Measurements from ENCODE around the gene MUCL3. TPM values are rescaled to one million over a fixed set of nuclear protein-coding genes. Genes with fewer than 3 reads are reported as not detected.
A peak's percentile ranks its signal among the peaks of the same experiment; 100 is the strongest.

Gene MUCL3
- total RNA-seq, 1 donor from 2014 or later = not detected

- peaks cover 11% of the 10 kb centered on the region for H3K4me1 Mint-ChIP-seq (ENCODE audit: unreplicated experiment)
- no peak for TF ChIP-seq CTCF (IDR thresholded peaks at IDR 0.05)
- H3K27me3 Mint-ChIP-seq (ENCODE audit: unreplicated experiment) = peaks cover 2% of the 10 kb centered on the region
- DNase-seq (ENCODE audit: extremely low spot score, unreplicated experiment) = no peak
- no peak overlapping the region for H3K4me3 Mint-ChIP-seq (ENCODE audit: unreplicated experiment)
- no peaks in the 10 kb centered on the region for H3K9me3 Mint-ChIP-seq (ENCODE audit: unreplicated experiment)
- no peak overlapping the region for H3K27ac Mint-ChIP-seq (ENCODE audit: unreplicated experiment)
- no peaks in the 10 kb centered on the region for H3K36me3 Mint-ChIP-seq (ENCODE audit: unreplicated experiment)
These were observed 1.3 kb upstream of the MUCL3 start for GRCh38 chr6:30939473-30939872.

GRCh38 chr6:30942338-30943060 is 1.7 kb downstream of the MUCL3 start:
- Mint-ChIP-seq H3K9me3 (ENCODE audit: unreplicated experiment) (no peaks in the 10 kb centered on the region), H3K27me3 (ENCODE audit: unreplicated experiment) (peaks cover 5% of the 10 kb centered on the region), H3K4me1 (ENCODE audit: unreplicated experiment) (peaks cover 11% of the 10 kb centered on the region), H3K36me3 (ENCODE audit: unreplicated experiment) (no peaks in the 10 kb centered on the region), H3K27ac (ENCODE audit: unreplicated experiment) (no peak overlapping the region), H3K4me3 (ENCODE audit: unreplicated experiment) (no peak overlapping the region)
- no peak for DNase-seq (ENCODE audit: extremely low spot score, unreplicated experiment)
- peak; percentile 63 for TF ChIP-seq CTCF (IDR thresholded peaks at IDR 0.05)

GRCh38 chr6:30944051-30944450 is 3.3 kb downstream of the MUCL3 start:
- H3K27ac Mint-ChIP-seq (ENCODE audit: unreplicated experiment) = no peak overlapping the region
- no peak for TF ChIP-seq CTCF (IDR thresholded peaks at IDR 0.05)
- no peaks in the 10 kb centered on the region for H3K9me3 Mint-ChIP-seq (ENCODE audit: unreplicated experiment)
- no peak for DNase-seq (ENCODE audit: extremely low spot score, unreplicated experiment)
- peaks cover 20% of the 10 kb centered on the region for H3K27me3 Mint-ChIP-seq (ENCODE audit: unreplicated experiment)
- H3K4me3 Mint-ChIP-seq (ENCODE audit: unreplicated experiment) = no peak overlapping the region
- no peaks in the 10 kb centered on the region for H3K36me3 Mint-ChIP-seq (ENCODE audit: unreplicated experiment)
- peaks cover 11% of the 10 kb centered on the region for H3K4me1 Mint-ChIP-seq (ENCODE audit: unreplicated experiment)

GRCh38 chr6:30945281-30945680 is 4.5 kb downstream of the MUCL3 start:
- Mint-ChIP-seq H3K36me3 (ENCODE audit: unreplicated experiment) (no peaks in the 10 kb centered on the region), H3K27me3 (ENCODE audit: unreplicated experiment) (peaks cover 31% of the 10 kb centered on the region), H3K27ac (ENCODE audit: unreplicated experiment) (no peak overlapping the region), H3K4me1 (ENCODE audit: unreplicated experiment) (peaks cover 11% of the 10 kb centered on the region), H3K9me3 (ENCODE audit: unreplicated experiment) (no peaks in the 10 kb centered on the region), H3K4me3 (ENCODE audit: unreplicated experiment) (no peak overlapping the region)
- TF ChIP-seq CTCF (IDR thresholded peaks at IDR 0.05) = no peak
- no peak for DNase-seq (ENCODE audit: extremely low spot score, unreplicated experiment)

- Mint-ChIP-seq H3K4me3 (ENCODE audit: unreplicated experiment) (no peak overlapping the region), H3K4me1 (ENCODE audit: unreplicated experiment) (peaks cover 7% of the 10 kb centered on the region), H3K27me3 (ENCODE audit: unreplicated experiment) (peaks cover 50% of the 10 kb centered on the region), H3K27ac (ENCODE audit: unreplicated experiment) (no peak overlapping the region), H3K9me3 (ENCODE audit: unreplicated experiment) (no peaks in the 10 kb centered on the region), H3K36me3 (ENCODE audit: unreplicated experiment) (no peaks in the 10 kb centered on the region)
- no peak for DNase-seq (ENCODE audit: extremely low spot score, unreplicated experiment)
- no peak for TF ChIP-seq CTCF (IDR thresholded peaks at IDR 0.05)
These were observed 6.5 kb downstream of the MUCL3 start for GRCh38 chr6:30947231-30947630.
